A204.1 (cell line): ENCODE measurements around the gene ELOVL3.

ENCODE experiments used
- FAIRE-seq: peaks from 2 replicates; lab custom pipeline; 2012; peaks lifted over from hg19 to GRCh38; lab: Jason Lieb, UNC

Gene ELOVL3

GRCh38 chr10:102254426-102254825 is 28.3 kb downstream of the ELOVL3 start:
- no peak for FAIRE-seq

GRCh38 chr10:102255404-102255803 is 29.3 kb downstream of the ELOVL3 start:
- no peak for FAIRE-seq

- no peak for FAIRE-seq
Measured at GRCh38 chr10:102261196-102261595, 35.1 kb downstream of the ELOVL3 start.

GRCh38 chr10:102261842-102262241 is 35.7 kb downstream of the ELOVL3 start:
- no peak for FAIRE-seq

- no peak for FAIRE-seq
Measured at GRCh38 chr10:102262744-102263370, 36.8 kb downstream of the ELOVL3 start.

- FAIRE-seq = no peak
Measured at GRCh38 chr10:102264371-102264770, 38.3 kb downstream of the ELOVL3 start.

GRCh38 chr10:102266670-102267069 is 40.6 kb downstream of the ELOVL3 start:
- no peak for FAIRE-seq

GRCh38 chr10:102267748-102268147 is 41.6 kb downstream of the ELOVL3 start:
- no peak for FAIRE-seq

- no peak for FAIRE-seq
Measured at GRCh38 chr10:102268375-102268888, 42.3 kb downstream of the ELOVL3 start.

- FAIRE-seq = no peak
Measured at GRCh38 chr10:102269017-102269416, 42.9 kb downstream of the ELOVL3 start.

- no peak for FAIRE-seq
Measured at GRCh38 chr10:102274062-102274461, 48.0 kb downstream of the ELOVL3 start.

GRCh38 chr10:102275343-102275742 is 49.2 kb downstream of the ELOVL3 start:
- no peak for FAIRE-seq

GRCh38 chr10:102279104-102279503 is 53.0 kb downstream of the ELOVL3 start:
- no peak for FAIRE-seq
